HG03442 (cell line): ENCODE results near the gene WASF1.
"Not testable (repeated sequence)": the region's sequence is repeated elsewhere in the genome, so short reads cannot be mapped to it uniquely, and the experiment has no call there.

ENCODE experiments used
- ATAC-seq: cut with Tn5 transposase; IDR thresholded peaks from one replicate; pipeline ENCODE4 v1.9.1; 2021; ENCODE audit warnings: mild to moderate bottlenecking, moderate library complexity; ENCODE audit not compliant: unreplicated experiment

Gene WASF1

DNA sequence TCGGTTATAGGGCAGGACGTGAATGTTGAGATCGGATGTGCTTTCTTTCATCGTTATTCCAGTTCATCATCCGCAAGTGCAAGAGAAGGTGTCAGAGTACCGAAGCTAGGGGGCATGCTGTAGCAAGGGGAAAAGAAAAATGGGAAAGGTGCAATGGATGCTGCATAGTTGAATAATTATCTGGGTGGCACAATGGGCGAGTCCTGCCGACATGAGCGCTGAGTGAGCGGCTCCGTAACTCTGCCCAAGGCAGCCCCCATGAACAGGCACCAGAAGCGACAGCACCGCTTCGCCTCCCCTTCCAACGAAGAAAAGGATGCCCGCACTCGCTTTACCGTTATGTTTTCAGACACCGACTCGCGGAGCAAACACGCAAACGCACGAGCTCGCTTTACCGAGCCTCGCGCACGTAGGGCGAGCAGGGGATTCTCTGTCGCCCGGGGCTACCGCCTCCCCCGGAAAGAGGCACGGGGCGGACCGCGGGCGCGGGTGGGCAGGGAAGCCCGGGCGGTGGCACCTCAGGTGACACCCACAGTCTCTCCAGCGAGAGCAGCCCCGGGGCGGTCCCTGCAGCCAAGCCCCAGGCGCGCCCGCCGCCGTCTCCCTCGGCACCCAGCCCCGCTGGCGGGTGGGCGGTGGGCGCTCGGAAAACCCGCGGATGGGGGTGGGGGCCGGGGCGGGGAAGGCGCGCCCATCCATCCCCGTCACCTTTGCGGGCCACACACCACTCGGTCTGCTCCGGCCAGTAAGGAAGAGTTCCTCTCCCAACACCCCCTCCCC, 654 bp downstream of the WASF1 start:
- peak; percentile 16 for ATAC-seq

GRCh38 chr6:110173506-110174132, 5.9 kb downstream of the WASF1 start:
- no peak for ATAC-seq

DNA sequence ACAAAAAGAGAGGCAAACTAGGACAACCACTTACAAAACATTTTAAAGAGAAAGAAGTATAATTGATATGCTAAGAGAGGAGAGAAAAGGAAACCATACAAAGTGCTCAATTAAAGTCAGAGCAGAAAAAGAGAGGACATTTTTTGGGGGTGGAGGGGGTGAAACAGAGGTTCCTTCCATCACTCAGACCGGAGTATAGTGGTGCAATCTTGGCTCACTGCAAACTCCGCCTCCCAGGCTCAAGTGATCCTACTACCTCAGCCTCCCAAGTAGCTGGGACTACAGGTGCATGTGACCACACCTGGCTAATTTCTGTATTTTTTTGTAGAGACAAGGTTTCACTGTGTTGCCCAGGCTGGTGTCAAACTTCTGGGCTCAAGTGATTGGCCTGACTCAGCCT, 9.4 kb downstream of the WASF1 start:
- ATAC-seq: no peak

DNA sequence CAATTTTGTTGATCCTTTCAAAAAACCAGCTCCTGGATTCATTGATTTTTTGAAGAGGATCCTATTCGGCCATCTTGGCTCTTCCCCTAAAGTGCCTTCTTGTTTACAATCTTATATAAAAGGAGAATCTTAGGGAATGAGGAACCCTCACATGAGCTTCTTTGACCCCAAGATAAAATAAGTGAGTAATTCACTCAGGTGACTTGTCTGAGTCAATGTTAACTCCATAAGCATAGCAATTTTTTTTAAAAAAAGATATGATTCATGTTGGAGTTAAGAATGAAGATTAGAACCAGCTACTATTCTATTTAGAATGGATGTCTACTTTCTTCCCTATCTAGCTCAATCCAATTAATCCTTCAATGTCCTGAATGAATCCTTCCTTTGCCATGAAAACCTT, 21.0 kb downstream of the WASF1 start:
- ATAC-seq: no peak

GRCh38 chr6:110147870-110148269, 31.6 kb downstream of the WASF1 start:
- no peak for ATAC-seq

- no peak for ATAC-seq
These were observed 38.8 kb downstream of the WASF1 start for GRCh38 chr6:110140650-110141049.

DNA sequence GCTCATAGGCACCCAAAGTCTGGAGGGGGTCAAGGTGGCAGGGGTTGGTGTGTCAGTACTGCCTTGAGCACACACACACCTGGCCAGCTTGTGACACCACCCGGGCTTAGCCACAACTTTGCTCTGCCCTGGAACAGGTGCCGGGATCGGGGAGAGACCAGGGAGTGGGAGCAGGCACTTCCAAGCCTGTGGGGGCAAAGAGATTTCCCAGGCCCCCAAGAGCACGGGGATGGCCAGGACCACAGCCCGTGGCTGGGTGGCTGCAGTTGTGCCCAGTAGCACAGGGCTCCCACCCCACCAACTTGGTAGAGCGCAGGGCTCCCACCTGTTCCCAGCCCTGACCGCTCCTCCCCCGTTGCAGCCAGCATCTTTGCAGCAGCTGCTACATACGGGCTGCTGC, 40.4 kb downstream of the WASF1 start:
- ATAC-seq: no peak

DNA sequence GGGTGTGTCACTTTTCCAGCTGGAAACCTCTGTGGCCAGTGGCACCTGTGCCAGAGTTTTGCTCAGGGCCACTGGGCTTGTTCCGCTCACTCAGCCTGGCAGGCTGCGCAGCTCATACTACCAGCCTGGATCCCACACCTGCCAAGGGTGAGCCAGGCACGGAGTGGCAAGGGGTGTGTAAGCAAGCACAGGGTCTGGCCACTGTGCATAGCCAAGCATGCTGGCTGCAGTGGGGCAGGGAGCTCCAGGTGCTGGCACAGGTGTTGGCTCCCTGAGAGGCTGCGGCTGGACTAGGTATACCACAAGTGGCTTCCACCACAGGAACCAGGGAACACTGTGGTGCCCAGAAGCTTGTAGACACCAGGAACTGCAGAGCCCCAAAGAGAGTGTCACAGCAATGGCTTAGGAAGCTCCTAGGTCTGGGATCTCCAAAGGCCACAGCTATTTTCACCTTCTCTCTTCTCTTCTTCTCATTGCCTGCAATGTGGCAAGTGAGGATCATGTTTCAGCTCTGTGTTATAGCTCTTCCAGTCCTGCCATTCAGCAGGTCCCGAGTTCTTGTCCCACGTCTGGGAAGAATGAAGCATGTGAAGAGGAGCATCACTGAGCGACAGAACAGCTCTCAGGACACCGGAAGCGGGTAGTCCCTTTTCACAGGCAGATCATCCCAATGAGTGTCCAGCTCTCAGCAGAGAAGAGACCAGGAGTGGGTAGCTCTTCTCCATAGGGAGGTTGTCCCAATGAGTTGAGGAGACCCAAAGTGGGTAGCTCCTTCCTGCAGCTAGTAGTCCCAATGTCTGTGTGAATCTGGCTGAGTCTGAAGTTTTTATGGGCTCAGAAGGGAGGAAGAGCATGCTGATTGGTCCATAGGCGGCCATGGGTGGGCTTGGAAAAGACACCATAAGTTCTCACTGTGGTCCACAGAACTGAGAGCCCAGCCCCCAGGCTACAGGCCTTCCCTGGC, 41.3 kb downstream of the WASF1 start:
- no peak for ATAC-seq

DNA sequence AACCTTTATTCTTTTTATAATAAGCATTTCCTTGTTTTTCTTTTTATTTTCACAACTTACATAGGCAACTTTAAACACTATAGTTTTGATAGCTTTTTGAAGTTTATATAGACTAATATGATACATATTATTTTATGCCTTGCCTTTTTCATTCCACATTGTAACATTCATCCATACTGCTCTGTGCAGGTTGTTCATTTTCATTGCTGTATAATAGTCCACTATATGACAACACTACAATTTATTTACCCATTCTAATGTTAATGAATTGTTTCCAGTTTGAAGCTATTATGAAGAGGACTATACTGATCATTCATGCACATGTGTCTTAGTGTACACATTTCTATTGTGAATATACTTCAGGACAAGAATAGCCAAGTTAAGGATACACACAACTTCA, 49.1 kb downstream of the WASF1 start:
- no peak for ATAC-seq

- no peak for ATAC-seq
These were observed 51.1 kb downstream of the WASF1 start for GRCh38 chr6:110128418-110128817.

- ATAC-seq: no peak
These were observed 54.1 kb downstream of the WASF1 start for GRCh38 chr6:110125361-110125760.

GRCh38 chr6:110121655-110122054, 57.8 kb downstream of the WASF1 start:
- ATAC-seq: not testable (repeated sequence)

DNA sequence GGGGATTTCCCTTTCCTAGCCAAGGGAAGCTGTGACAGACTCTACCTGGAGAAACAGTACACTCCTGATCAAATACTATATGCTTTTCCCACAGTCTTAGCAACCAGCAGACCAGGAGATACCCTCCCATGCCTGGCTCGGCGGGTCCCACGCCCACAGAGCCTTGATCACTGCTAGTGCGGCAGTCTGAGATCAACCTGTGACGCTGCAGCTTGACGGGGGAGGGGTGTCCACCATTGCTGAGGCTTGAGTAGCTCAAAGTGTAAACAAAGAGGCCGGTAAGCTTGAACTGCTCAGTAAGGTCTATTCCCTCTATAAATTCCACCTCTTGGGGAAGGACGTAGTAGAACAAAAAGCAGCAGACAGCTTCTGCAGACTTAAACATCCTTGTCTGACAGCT, 63.2 kb downstream of the WASF1 start:
- no peak for ATAC-seq

DNA sequence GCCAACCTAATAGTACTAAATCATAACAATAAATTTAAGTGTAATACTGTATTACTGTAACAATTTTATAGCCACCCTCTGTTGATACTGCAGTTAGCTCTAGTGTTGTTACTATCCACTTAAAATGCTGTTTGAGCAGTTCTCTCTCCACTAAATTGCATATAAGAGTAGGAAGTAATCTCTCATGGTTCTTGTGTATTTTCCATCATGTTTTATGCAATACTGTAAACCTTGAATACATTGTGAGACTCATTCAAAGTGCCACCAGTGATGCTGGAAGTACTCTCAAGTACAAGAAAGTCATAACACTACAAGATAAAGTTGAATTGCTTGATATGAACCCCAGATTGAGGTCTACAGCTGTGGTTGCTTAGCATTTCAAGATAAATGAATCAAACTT, 65.5 kb downstream of the WASF1 start:
- ATAC-seq: no peak

DNA sequence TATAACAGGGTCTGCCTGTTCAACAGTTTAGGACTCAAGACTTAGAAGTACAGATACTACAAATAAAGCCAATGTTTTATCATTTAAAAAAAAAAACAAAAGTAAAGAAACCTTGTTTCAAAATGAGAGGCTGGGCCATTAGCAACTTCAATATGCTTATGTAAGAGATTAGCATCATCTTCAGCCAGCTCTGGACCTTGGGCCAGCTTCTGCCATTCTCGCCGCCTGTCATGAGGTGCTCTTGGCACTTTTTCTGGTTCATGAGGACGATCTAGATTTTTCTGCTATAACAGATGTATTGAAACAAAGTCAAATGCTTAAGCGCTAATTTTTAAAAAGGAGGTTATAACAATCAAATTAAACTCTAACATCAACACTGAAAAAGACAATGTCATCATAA, 74.2 kb downstream of the WASF1 start:
- no peak for ATAC-seq

- no peak for ATAC-seq
These were observed 76.2 kb downstream of the WASF1 start for GRCh38 chr6:110103260-110103659.

DNA sequence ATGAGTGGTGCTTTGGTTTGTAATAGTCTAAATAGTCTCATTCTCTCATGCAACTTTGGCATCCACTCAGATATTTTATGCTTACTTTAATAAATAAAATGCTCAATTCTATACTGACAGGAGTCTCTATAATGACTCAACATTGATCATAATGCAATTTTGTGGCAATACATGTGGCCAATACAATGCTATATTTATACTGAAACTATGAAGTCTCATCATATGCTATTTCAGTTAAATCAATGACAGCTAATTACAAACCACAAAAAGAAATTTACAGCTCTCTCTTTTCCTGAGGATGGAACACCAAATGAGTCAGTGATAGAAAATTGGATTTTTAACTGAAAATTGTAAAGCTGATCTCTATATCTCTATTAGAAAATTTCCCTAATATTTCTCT, 77.1 kb downstream of the WASF1 start:
- no peak for ATAC-seq

DNA sequence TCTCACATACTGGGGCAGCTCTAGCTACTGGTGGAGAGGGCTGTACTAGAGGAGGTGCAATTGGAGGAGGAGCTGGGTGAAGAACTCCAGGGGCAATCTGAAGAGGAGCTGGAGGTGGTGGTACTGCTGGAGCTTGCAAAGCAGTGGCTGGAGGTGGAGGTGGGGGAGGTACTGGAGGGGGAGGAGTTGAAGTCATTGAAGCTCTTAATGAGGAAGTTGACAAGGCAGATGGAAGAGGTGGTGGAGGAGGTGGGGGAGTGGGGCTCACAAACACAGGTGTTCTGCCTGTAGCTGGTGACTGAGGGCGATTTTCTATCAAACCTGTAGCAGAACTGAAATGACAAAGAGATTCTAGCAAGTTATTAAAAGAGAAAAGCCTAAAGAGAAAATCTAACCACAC, 77.6 kb downstream of the WASF1 start:
- ATAC-seq: no peak

GRCh38 chr6:110098511-110099116, 80.9 kb downstream of the WASF1 start:
- no peak for ATAC-seq

DNA sequence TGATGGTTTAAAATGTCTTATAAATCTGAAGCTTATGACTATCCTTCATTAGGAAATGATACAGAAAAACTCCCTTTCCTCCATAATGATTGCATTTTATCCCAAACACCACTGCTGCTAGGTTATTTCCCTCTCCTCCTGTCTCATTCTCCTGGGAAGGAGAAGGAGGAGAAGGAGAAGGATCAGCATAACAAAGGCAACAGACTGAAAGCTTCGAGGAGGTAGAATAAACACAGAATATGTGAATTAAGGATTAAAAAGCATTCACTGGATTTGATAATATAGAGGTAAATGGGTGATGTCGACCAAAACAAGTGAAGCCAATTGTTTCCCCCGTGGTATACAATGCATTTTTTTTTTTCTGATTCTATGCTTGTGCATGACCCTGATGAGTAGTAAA, 82.0 kb downstream of the WASF1 start:
- ATAC-seq: no peak

GRCh38 chr6:110095935-110096334, 83.5 kb downstream of the WASF1 start:
- no peak for ATAC-seq
